Stomach (tissue), 9 donors: ENCODE measurements around the gene RNPS1. TPM values are rescaled to one million over a fixed set of nuclear protein-coding genes. Genes with fewer than 3 reads are reported as not detected.

Experiments used
- DNase-seq, 2 donors: peaks; one replicate each; pipeline versions ENCODE4 v3.0.0 to v3.0.0-alpha.2; 2013 to 2019
- H3K27ac ChIP-seq, 5 donors: fragments of 200-600 bp in 4 of 5; sonication (generic) in 4 of 5; one replicate each; pipeline ENCODE4 v1.5.1; 2013 to 2019; ENCODE audit warnings: mild to moderate bottlenecking in 1 of 5, moderate library complexity in 1 of 5
- H3K27me3 ChIP-seq, 3 donors: fragments of 200-600 bp; sonication (generic); one replicate each; pipeline ENCODE4 v1.5.1; 2017 to 2019; ENCODE audit warnings: mixed run types in 1 of 3
- H3K36me3 ChIP-seq, 4 donors: fragments of 200-600 bp; sonication (generic); 1 replicate in 3 of 4; 2 replicates in 1 of 4; pipeline ENCODE4 v1.5.1; 2016 to 2019
- H3K4me1 ChIP-seq, 4 donors: fragments of 200-600 bp; sonication (generic); one replicate each; pipeline ENCODE4 v1.5.1; 2016 to 2019
- H3K4me3 ChIP-seq, 4 donors: fragments of 200-600 bp; sonication (generic) in 3 of 4; one replicate each; pipeline ENCODE4 v1.5.1; 2016 to 2019; ENCODE audit warnings: mild to moderate bottlenecking in 1 of 4
- H3K9me3 ChIP-seq, 4 donors: fragments of 200-600 bp; sonication (generic); one replicate each; pipeline ENCODE4 v1.5.1; 2016 to 2019
- EP300 ChIP-seq: sonication (generic); formaldehyde crosslinking; IDR thresholded peaks from one replicate; pipeline ENCODE4 v1.6.1; 2017; ENCODE audit warnings: antibody characterized with exemption
- POLR2A ChIP-seq, 4 donors: fragments of 450-650 bp; IDR thresholded peaks; one replicate each; pipeline ENCODE4 v1.6.1; 2016; ENCODE audit warnings: antibody characterized with exemption in 4 of 4, control low read depth in 2 of 4, mild to moderate bottlenecking in 1 of 4, moderate library complexity in 1 of 4
- POLR2AphosphoS5 ChIP-seq, 3 donors: sonication (generic); formaldehyde crosslinking; IDR thresholded peaks; one replicate each; pipeline ENCODE4 v1.6.1; 2016; ENCODE audit warnings: antibody characterized with exemption in 3 of 3
- WGBS, 5 donors: extraction: QIAGEN DNeasy Blood & Tissue Kit in 3 of 5; methylation state at CpG; one replicate each; pipeline versions ENCODE4 v1.1.5 to v1.1.7; 2013 to 2018; 5-methylcytosine and 5-hydroxymethylcytosine counted together
- intact Hi-C: fragments of 100-400 bp; cut with DNase I; formaldehyde crosslinking; loops from one replicate; pipeline ENCODE4 v1.15.1; 2023; ENCODE audit warnings: low total_unique reads
- polyA plus RNA-seq, 3 donors: library from polyadenylated mRNA; stranded (reverse); fragments of 200-250 nt; gene quantifications; one replicate each; pipeline ENCODE4 v1.2.3, GENCODE V29; 2013
- total RNA-seq, 5 donors: library from RNA; depleted of rRNA; stranded (reverse); fragments of >200 nt; gene quantifications; one replicate each; pipeline versions ENCODE4 v1.1.0 to v1.2.3, GENCODE V29; 2014 to 2016
- TF ChIP-seq, protein P1 (sequence below), 7 experiments: fragments of 450-650 bp in 4 of 7; fragments of 200-600 bp in 3 of 7; sonication (generic) in 3 of 7; IDR thresholded peaks; one replicate each; pipeline ENCODE4 v1.5.1; 2016 to 2019; ENCODE audit warnings: antibody characterized with exemption in 7 of 7, control low read depth in 2 of 7, mild to moderate bottlenecking in 1 of 7
- donor health status: healthy with polysubstance abuse.
- donor health status: Bipolar disorder and iron deficiency.
- donor health status: healthy.

RNPS1 gene
- total and polyA plus RNA-seq, 8 donors, result 72.7 to 162 (median 115) TPM

DNA sequence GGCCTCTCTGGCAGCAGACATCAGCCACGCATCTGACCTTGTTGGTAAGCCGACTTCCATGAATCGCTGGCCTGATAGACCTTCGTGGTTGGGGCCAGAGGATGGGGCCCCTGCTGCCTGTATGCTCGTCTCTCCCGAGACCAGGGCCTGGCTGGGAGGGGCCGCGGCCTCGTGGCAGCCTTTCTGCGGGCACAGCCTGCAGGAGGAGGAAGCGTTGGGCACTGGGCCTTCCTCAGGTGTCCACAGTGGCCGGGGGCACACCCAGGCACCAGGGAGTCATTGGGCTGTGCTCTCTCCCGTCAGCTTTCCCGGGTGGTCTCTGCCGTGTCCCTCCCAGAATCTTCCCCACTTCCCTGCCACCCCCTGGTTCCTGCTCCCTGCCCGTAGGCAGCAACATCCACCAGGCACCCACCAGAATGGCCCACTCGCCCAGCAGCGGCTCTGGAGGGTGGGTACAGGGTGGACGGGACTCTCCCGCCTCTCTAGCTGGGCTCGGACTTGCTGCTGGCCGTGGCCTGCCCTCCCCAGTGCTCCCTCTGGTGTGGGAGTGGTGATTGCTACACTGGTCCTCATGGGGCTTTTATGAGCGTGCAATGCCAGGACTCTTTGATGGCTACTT lies 38.2 kb downstream of the RNPS1 start:
- TF ChIP-seq, protein P1, sequence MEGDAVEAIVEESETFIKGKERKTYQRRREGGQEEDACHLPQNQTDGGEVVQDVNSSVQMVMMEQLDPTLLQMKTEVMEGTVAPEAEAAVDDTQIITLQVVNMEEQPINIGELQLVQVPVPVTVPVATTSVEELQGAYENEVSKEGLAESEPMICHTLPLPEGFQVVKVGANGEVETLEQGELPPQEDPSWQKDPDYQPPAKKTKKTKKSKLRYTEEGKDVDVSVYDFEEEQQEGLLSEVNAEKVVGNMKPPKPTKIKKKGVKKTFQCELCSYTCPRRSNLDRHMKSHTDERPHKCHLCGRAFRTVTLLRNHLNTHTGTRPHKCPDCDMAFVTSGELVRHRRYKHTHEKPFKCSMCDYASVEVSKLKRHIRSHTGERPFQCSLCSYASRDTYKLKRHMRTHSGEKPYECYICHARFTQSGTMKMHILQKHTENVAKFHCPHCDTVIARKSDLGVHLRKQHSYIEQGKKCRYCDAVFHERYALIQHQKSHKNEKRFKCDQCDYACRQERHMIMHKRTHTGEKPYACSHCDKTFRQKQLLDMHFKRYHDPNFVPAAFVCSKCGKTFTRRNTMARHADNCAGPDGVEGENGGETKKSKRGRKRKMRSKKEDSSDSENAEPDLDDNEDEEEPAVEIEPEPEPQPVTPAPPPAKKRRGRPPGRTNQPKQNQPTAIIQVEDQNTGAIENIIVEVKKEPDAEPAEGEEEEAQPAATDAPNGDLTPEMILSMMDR (IDR thresholded peaks at IDR 0.05), result no peak
- TF ChIP-seq POLR2AphosphoS5 (IDR thresholded peaks at IDR 0.05) (no peak), POLR2A (IDR thresholded peaks at IDR 0.05) (no peak), EP300 (no peak)
- no peak for DNase-seq
- Histone ChIP-seq H3K27ac (no peak overlapping the region), H3K36me3 (peaks cover 67 to 85% (median 79%) of the 10 kb centered on the region in 4 donors), H3K4me3 (no peak overlapping the region), H3K9me3 (no peaks in the 10 kb centered on the region), H3K27me3 (peaks cover 0 to 7% (median 0%) of the 10 kb centered on the region in 3 donors), H3K4me1 (peaks cover 16 to 30% (median 27%) of the 10 kb centered on the region in 4 donors)
- intact Hi-C loops, result no loop called here
- 84 to 94% (median 92%) methylated on average over 8 to 23 of the region's 23 CpGs for WGBS, 5 donors

DNA sequence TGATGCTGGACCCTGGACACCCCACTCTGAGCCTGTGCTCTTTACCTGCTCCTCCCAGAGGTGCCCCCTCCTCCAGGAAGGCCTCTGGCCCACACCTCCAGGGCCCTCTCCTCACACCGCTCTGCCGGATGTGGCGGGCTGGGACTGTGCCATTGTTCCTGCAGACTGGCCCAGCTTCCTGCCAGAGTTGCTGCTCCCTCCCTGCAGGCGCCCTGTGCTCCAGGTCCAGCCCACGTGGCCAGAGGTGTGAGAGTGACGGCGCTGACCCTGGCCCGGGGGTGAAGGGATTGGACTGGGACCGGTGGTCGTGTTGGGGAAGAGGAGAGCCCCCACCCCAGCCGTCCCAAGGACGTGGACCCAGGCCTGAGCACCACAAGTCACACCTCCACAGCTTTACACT lies 38.8 kb downstream of the RNPS1 start:
- no peak for TF ChIP-seq POLR2A (IDR thresholded peaks at IDR 0.05)
- TF ChIP-seq EP300, result no peak
- no peak for TF ChIP-seq POLR2AphosphoS5 (IDR thresholded peaks at IDR 0.05)
- TF ChIP-seq, protein P1 (IDR thresholded peaks at IDR 0.05), result no peak
- Histone ChIP-seq H3K4me1 (peaks cover 23 to 37% (median 33%) of the 10 kb centered on the region in 4 donors), H3K36me3 (peaks cover 60 to 78% (median 72%) of the 10 kb centered on the region in 4 donors), H3K9me3 (no peaks in the 10 kb centered on the region), H3K4me3 (no peak overlapping the region), H3K27me3 (peaks cover 0 to 3% (median 0%) of the 10 kb centered on the region in 3 donors), H3K27ac (no peak overlapping the region)
- DNase-seq, result no peak
- WGBS, 5 donors, result 88 to 94% (median 91%) methylated on average over 9 to 12 of the region's 12 CpGs
- intact Hi-C loops, result no loop called here

DNA sequence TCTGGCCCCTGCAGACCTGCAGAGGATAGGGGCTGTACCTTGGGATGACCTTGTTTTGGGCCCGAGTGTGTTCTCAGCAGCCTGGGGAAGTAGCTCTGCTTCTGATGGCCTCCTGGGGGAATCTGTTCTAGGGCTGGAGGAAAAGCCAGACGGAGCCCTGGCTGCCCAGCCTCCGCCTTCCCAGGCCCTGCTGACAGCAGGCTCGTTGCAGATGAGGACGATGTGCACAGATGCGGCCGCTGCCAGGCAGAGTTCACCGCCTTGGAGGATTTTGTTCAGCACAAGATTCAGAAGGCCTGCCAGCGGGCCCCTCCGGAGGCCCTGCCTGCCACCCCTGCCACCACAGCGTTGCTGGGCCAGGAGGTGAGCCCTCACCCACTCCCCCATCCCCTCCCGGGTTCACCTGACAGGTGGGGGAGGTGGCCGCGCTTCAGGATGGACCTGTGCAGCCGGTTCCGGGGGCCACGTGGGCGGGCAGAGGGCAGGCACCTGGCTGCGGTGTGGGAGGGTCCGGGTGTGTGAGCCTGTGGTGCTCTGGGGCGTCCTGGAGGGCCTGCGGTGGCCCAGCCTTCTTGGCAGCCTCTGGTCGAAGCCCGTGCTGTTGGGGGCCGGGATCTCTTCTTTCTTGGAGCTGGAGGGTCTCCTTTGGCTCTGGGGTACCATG lies 39.6 kb downstream of the RNPS1 start:
- Histone ChIP-seq H3K9me3 (no peaks in the 10 kb centered on the region), H3K27me3 (no peaks in the 10 kb centered on the region), H3K4me1 (peaks cover 26 to 39% (median 35%) of the 10 kb centered on the region in 4 donors), H3K27ac (no peak overlapping the region), H3K36me3 (peaks cover 52 to 70% (median 64%) of the 10 kb centered on the region in 4 donors), H3K4me3 (no peak overlapping the region)
- 87 to 92% (median 89%) methylated on average over 6 to 25 of the region's 25 CpGs for WGBS, 5 donors
- TF ChIP-seq POLR2A (IDR thresholded peaks at IDR 0.05), result no peak
- no peak for TF ChIP-seq EP300
- no peak for TF ChIP-seq POLR2AphosphoS5 (IDR thresholded peaks at IDR 0.05)
- TF ChIP-seq, protein P1 (IDR thresholded peaks at IDR 0.05), result no peak
- intact Hi-C loops, result no loop called here
- no peak for DNase-seq

DNA sequence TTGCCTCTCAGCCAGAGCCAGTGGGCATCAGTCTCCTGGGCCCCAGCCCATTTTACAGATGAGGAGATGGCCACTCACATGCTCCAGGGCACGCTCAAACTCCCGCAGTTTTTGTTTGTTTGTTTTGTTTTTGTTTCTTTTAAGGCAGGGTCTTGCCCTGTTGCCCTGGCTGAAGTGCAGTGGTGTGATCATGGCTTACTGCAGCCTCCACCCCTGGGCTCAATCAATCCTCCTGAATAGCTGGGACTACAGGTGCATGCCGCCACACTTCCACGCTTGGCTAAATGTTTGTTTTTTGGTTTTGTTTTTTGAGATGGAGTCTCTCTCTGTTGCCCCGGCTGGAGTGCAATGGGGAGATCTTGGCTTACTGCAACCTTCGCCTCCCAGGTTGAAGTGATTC lies 41.0 kb downstream of the RNPS1 start:
- Histone ChIP-seq H3K4me1 (peaks cover 26 to 44% (median 37%) of the 10 kb centered on the region in 4 donors), H3K4me3 (no peak overlapping the region), H3K9me3 (no peaks in the 10 kb centered on the region), H3K27me3 (no peaks in the 10 kb centered on the region), H3K36me3 (peaks cover 39 to 56% (median 50%) of the 10 kb centered on the region in 4 donors), H3K27ac (no peak overlapping the region)
- DNase-seq, result no peak
- TF ChIP-seq EP300 (no peak), POLR2A (IDR thresholded peaks at IDR 0.05) (no peak), POLR2AphosphoS5 (IDR thresholded peaks at IDR 0.05) (no peak)
- TF ChIP-seq, protein P1 (IDR thresholded peaks at IDR 0.05), result no peak
- intact Hi-C loops, result no loop called here
- 76 to 95% (median 79%) methylated on average over 6 of the region's 6 CpGs for WGBS, 5 donors
